ENCODE results near the gene EEF1A2. TPM values are rescaled to one million over a fixed set of nuclear protein-coding genes. Genes with fewer than 3 reads are reported as not detected.

The EEF1A2 gene
- total RNA-seq, 2 donors from 2014 or later = 0.47 to 0.99 TPM

- DNase-seq (no peak), ATAC-seq (no peak)
- H3K9me3 ChIP-seq (ENCODE audit: control insufficient read depth, low read length, poor library complexity, severe bottlenecking) = no peaks in the 10 kb centered on the region
- Mint-ChIP-seq H3K36me3 (ENCODE audit: low read depth) (peaks cover 2% of the 10 kb centered on the region), H3K27ac (no peak overlapping the region), H3K27me3 (peaks cover 54% of the 10 kb centered on the region), H3K4me1 (peaks cover 6% of the 10 kb centered on the region), H3K4me3 (no peak overlapping the region)
These were observed 23.7 kb downstream of the EEF1A2 start for GRCh38 chr20:63475209-63475608.

DNA sequence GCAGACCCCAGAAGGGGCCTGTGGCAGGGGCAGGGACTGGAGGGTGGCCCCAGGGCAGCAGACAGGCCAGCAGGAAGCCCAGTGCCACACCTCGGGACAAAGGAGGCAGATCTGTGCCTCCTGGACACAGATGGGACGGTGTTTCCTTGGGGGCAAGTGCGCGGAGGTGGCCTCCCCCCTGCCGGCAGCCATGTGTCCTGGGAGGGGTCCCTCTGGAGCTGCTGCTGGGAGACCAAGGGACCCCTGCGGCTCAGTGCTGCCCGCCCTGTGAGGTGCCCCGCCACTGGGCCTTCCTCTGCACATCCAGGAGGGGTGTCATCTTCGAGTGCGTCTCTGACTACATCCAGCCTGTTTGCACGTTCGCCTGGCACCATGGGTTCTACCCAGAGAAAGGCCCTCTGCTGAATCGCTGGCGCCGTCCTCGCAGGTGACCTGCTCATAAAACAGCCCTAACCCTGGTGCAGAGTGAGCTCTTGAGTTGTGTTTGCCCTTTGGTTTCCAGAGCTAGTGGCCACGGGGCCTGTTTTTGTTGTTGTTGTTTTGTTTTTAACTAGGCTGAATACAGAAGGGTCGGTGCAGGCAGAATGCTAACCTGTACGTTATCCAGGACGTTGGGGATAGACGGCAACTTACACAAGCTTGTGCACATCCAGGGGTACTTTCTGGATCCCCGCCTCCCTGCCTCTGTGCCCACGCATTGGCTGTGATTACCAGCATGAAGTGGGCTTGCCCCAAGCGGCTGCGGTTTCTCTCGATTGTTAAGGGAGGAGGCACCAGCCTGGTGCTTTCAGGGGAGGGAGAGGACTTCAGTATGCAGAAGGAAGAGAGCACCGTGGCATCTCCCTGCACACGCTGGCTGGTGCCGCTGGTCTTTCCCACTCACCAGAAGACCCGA is 25.1 kb downstream of the EEF1A2 start:
- Mint-ChIP-seq H3K4me3 (no peak overlapping the region), H3K4me1 (peaks cover 6% of the 10 kb centered on the region), H3K27ac (no peak overlapping the region), H3K27me3 (peaks cover 48% of the 10 kb centered on the region), H3K36me3 (ENCODE audit: low read depth) (peaks cover 2% of the 10 kb centered on the region)
- DNase-seq = no peak
- peak; percentile 28 for ATAC-seq
- no peaks in the 10 kb centered on the region for H3K9me3 ChIP-seq (ENCODE audit: control insufficient read depth, low read length, poor library complexity, severe bottlenecking)

DNA sequence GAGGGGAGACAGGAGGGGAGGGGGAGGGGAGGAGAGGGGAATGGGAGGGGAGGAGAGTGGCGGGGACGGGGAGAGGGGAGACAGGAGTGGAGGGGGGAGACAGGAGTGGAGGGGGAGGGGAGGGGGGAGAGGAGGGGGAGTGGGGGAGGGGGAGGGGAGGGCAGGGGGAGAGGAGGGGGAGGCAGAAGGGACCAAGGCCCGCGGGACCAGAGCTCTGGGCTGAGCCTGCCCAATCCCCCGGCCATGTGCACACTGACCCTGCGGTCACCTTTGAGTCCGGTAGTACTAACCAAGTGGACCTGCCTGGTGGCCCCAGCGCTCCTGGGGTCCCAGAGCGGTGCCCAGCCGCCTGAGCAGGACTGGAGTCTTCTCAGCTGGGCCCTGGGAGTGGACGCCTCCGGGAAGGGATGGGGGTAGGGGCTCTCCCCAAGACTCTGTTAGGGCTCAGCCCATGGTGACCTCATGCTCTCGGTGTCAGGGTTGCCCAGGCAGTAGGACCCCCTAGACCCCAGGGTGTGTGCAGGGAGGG is 26.0 kb downstream of the EEF1A2 start:
- H3K9me3 ChIP-seq (ENCODE audit: control insufficient read depth, low read length, poor library complexity, severe bottlenecking) = no peaks in the 10 kb centered on the region
- Mint-ChIP-seq H3K4me1 (peaks cover 4% of the 10 kb centered on the region), H3K4me3 (peak overlapping the region; percentile 21), H3K27ac (no peak overlapping the region), H3K27me3 (peaks cover 42% of the 10 kb centered on the region), H3K36me3 (ENCODE audit: low read depth) (peaks cover 2% of the 10 kb centered on the region)
- no peak for ATAC-seq
- DNase-seq = no peak

GRCh38 chr20:63471981-63472831 is 26.7 kb downstream of the EEF1A2 start, which contains the start of gene KCNQ2:
TSS of gene KCNQ2 (minus strand) at chr20:63472655. CDS start at chr20:63472463, 192 bp downstream.
- Mint-ChIP-seq H3K4me3 (peak within 1 kb of the TSS; percentile 21), H3K36me3 (ENCODE audit: low read depth) (peaks cover 2% of the 10 kb centered on the region), H3K27ac (no peak within 1 kb of the TSS), H3K4me1 (peaks cover 4% of the 10 kb centered on the region), H3K27me3 (peaks cover 40% of the 10 kb centered on the region)
- DNase-seq (no peak), ATAC-seq (peak; percentile 35)
- no peaks in the 10 kb centered on the region for H3K9me3 ChIP-seq (ENCODE audit: control insufficient read depth, low read length, poor library complexity, severe bottlenecking)

DNA sequence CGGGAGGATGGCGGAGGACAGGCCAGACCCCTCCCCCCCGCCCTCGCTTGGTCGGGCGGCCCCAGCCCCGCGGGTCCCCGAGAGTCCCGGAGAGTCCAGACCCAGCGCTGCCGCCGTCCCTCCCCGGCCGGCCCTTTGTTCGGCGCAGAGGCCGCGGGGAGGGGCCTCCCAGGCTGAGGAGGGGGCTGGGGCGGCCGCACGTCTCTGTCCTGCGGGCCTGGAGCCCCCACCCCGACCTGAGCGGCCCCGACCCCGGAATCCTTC is 27.2 kb downstream of the EEF1A2 start:
- no peak overlapping the region for H3K4me3 Mint-ChIP-seq
- peaks cover 4% of the 10 kb centered on the region for H3K4me1 Mint-ChIP-seq
- ATAC-seq (no peak), DNase-seq (no peak)
- H3K27me3 Mint-ChIP-seq = peaks cover 38% of the 10 kb centered on the region
- no peaks in the 10 kb centered on the region for H3K9me3 ChIP-seq (ENCODE audit: control insufficient read depth, low read length, poor library complexity, severe bottlenecking)
- H3K36me3 Mint-ChIP-seq (ENCODE audit: low read depth) = peaks cover 3% of the 10 kb centered on the region
- H3K27ac Mint-ChIP-seq = no peak overlapping the region

- ATAC-seq (no peak), DNase-seq (no peak)
- peak overlapping the region; percentile 25 for H3K4me3 Mint-ChIP-seq
- peaks cover 4% of the 10 kb centered on the region for H3K4me1 Mint-ChIP-seq
- no peaks in the 10 kb centered on the region for H3K9me3 ChIP-seq (ENCODE audit: control insufficient read depth, low read length, poor library complexity, severe bottlenecking)
- H3K27ac Mint-ChIP-seq = no peak overlapping the region
- H3K27me3 Mint-ChIP-seq = peaks cover 37% of the 10 kb centered on the region
- H3K36me3 Mint-ChIP-seq (ENCODE audit: low read depth) = peaks cover 3% of the 10 kb centered on the region
These were observed 27.7 kb downstream of the EEF1A2 start for GRCh38 chr20:63471002-63471716.

GRCh38 chr20:63470410-63470809 is 28.5 kb downstream of the EEF1A2 start:
- Mint-ChIP-seq H3K27ac (no peak overlapping the region), H3K36me3 (ENCODE audit: low read depth) (peaks cover 3% of the 10 kb centered on the region), H3K4me1 (peaks cover 4% of the 10 kb centered on the region), H3K27me3 (peaks cover 29% of the 10 kb centered on the region), H3K4me3 (peak overlapping the region; percentile 64)
- DNase-seq (no peak), ATAC-seq (no peak)
- H3K9me3 ChIP-seq (ENCODE audit: control insufficient read depth, low read length, poor library complexity, severe bottlenecking) = no peaks in the 10 kb centered on the region

DNA sequence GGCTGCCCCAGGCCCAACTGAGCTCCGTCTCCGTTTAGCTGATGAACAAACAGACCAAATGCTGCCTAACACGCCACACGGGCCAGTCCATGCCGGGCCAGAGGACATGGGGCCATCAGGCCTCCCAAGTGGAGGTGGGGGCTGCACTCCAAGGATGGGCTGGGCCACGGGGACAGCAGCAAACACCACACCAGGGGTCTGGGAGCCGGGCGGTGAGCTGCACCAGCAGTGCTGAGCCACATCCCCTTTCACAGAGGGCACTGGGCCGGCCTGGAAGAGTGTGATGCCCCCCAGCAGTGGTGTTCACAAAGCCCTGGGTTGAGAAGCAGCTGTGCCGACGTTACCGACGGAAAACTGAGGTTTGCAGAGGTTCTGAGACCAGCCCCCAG is 29.2 kb downstream of the EEF1A2 start:
- H3K4me3 Mint-ChIP-seq = no peak overlapping the region
- H3K36me3 Mint-ChIP-seq (ENCODE audit: low read depth) = peaks cover 2% of the 10 kb centered on the region
- H3K4me1 Mint-ChIP-seq = peaks cover 4% of the 10 kb centered on the region
- H3K27ac Mint-ChIP-seq = no peak overlapping the region
- ATAC-seq = no peak
- peaks cover 29% of the 10 kb centered on the region for H3K27me3 Mint-ChIP-seq
- H3K9me3 ChIP-seq (ENCODE audit: control insufficient read depth, low read length, poor library complexity, severe bottlenecking) = no peaks in the 10 kb centered on the region
- no peak for DNase-seq

DNA sequence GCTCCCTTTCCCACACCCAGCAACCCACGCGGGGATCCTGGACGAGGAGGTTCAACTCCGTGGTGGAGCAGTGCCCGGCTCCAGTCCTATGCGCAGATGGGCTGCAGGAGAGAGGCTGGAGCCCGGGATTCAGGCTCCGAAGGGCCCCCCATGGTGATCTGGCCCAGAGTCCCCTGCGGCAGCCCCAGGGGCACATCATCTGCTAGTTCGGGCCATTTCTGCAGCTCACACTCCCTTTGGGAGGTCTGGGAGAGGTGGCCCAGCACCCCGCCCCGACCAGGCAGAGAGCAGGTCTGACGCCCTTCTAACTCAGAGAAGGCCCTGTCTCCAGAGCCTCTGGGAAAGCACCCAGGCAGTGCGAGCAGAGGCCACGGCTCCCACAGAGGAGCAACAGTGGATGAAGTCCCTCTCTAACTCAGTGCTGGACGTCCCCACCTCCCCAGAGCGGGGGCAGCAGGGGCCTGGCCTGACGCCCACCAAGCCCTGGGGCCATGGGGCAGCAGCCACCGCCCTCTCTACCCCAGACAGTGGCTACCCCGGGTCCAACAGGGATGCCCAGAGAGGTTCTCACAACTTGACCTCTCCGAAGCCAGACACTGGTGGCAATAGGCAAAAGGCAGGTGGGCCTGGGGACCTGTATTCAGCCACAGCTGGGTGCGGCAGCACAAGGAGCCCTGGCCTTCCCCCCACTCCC is 29.7 kb downstream of the EEF1A2 start:
- peaks cover 24% of the 10 kb centered on the region for H3K27me3 Mint-ChIP-seq
- H3K4me1 Mint-ChIP-seq = peaks cover 4% of the 10 kb centered on the region
- no peak overlapping the region for H3K27ac Mint-ChIP-seq
- no peak overlapping the region for H3K4me3 Mint-ChIP-seq
- DNase-seq (no peak), ATAC-seq (no peak)
- peaks cover 2% of the 10 kb centered on the region for H3K36me3 Mint-ChIP-seq (ENCODE audit: low read depth)
- no peaks in the 10 kb centered on the region for H3K9me3 ChIP-seq (ENCODE audit: control insufficient read depth, low read length, poor library complexity, severe bottlenecking)

GRCh38 chr20:63468421-63468820 is 30.5 kb downstream of the EEF1A2 start:
- Mint-ChIP-seq H3K36me3 (ENCODE audit: low read depth) (peaks cover 2% of the 10 kb centered on the region), H3K4me3 (no peak overlapping the region), H3K4me1 (no peaks in the 10 kb centered on the region), H3K27me3 (peaks cover 27% of the 10 kb centered on the region), H3K27ac (no peak overlapping the region)
- no peaks in the 10 kb centered on the region for H3K9me3 ChIP-seq (ENCODE audit: control insufficient read depth, low read length, poor library complexity, severe bottlenecking)
- DNase-seq (no peak), ATAC-seq (no peak)

DNA sequence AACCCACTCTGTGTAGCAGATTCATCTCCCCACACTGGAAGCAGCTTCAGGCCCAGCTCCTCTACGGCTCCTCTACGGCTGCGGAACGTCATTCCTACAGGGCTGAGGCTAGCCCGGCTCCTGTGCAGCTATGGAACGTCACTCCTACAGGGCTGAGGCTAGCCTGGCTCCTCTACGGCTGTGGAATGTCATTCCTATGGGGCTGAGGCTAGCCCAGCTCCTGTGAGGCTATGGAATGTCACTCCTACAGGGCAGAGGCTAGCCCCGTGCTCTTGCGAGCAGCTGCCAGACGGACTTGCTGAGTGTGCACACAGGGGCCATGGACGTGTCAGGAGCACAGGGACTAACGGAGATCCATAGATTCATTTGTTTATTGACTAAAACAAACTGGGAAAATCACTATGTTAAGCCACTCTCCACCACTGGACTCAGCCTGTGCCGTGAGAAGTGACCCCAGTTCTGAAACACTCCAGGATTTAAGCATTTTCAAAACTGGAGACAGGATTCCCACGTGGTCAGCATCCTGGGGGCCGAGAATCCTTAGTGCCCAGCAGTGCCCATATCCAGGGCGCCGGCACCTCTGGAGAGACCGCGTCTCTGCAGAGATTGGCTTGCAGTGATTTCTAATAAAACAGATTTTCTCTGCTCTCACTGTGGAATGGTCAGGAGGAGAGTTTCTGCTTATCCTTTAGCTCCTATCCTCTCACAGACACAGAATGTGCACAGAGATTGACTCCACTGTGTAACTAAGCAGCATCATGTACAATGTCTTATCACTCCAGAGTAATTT is 31.4 kb downstream of the EEF1A2 start:
- DNase-seq = no peak
- no peak for ATAC-seq
- Mint-ChIP-seq H3K4me1 (no peaks in the 10 kb centered on the region), H3K36me3 (ENCODE audit: low read depth) (peaks cover 2% of the 10 kb centered on the region), H3K27me3 (peaks cover 35% of the 10 kb centered on the region), H3K27ac (no peak overlapping the region), H3K4me3 (no peak overlapping the region)
- no peaks in the 10 kb centered on the region for H3K9me3 ChIP-seq (ENCODE audit: control insufficient read depth, low read length, poor library complexity, severe bottlenecking)

DNA sequence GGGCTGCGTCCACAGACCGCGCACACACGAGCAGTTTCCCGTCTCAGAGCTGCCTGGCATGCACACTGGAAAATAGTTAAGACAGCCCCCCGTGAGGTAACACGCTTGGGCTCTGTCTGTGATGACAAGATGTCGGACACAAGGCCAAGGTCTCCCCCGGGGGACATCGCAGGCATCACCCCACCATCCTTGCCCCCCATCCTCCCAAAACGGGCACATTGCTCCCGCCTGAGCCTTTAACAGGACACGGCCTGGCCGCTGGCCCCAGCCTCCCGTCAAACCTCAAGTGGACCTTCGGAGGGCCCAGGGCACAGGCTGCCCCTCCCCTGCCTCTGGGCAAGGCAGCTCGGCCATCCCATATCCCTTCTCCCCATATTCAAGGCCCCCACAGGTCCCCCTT is 32.0 kb downstream of the EEF1A2 start:
- H3K27me3 Mint-ChIP-seq = peaks cover 37% of the 10 kb centered on the region
- no peak overlapping the region for H3K27ac Mint-ChIP-seq
- H3K4me1 Mint-ChIP-seq = no peaks in the 10 kb centered on the region
- no peak for ATAC-seq
- H3K9me3 ChIP-seq (ENCODE audit: control insufficient read depth, low read length, poor library complexity, severe bottlenecking) = no peaks in the 10 kb centered on the region
- H3K4me3 Mint-ChIP-seq = no peak overlapping the region
- H3K36me3 Mint-ChIP-seq (ENCODE audit: low read depth) = peaks cover 2% of the 10 kb centered on the region
- DNase-seq = no peak
